T-helper 9 cell (primary cell): ENCODE measurements around the gene PEX14.
"Not testable (repeated sequence)": the region's sequence is repeated elsewhere in the genome, so short reads cannot be mapped to it uniquely, and the experiment has no call there.

Source experiments
- DNase-seq: peaks from one replicate; pipeline ENCODE4 v3.0.0-alpha.2; 2020

Gene PEX14

GRCh38 chr1:10497109-10497508 lies 22.4 kb downstream of the PEX14 start:
- no peak for DNase-seq

GRCh38 chr1:10498231-10498630 lies 23.5 kb downstream of the PEX14 start:
- DNase-seq: no peak

GRCh38 chr1:10502206-10502605 lies 27.5 kb downstream of the PEX14 start:
- DNase-seq: no peak

GRCh38 chr1:10504249-10504648 lies 29.5 kb downstream of the PEX14 start:
- no peak for DNase-seq

- not testable (repeated sequence) for DNase-seq
These were observed 31.4 kb downstream of the PEX14 start for GRCh38 chr1:10506046-10506676.

GRCh38 chr1:10506677-10507047 lies 31.9 kb downstream of the PEX14 start:
- DNase-seq: no peak

GRCh38 chr1:10507111-10507879 lies 32.5 kb downstream of the PEX14 start:
- peak; percentile 36 for DNase-seq

GRCh38 chr1:10508511-10508951 lies 33.8 kb downstream of the PEX14 start:
- DNase-seq: no peak

- no peak for DNase-seq
These were observed 35.2 kb downstream of the PEX14 start for GRCh38 chr1:10509809-10510509.

- DNase-seq: peak; percentile 58
These were observed 36.1 kb downstream of the PEX14 start for GRCh38 chr1:10510520-10511493.

GRCh38 chr1:10511494-10511885 lies 36.7 kb downstream of the PEX14 start:
- DNase-seq: no peak

- DNase-seq: no peak
These were observed 38.4 kb downstream of the PEX14 start for GRCh38 chr1:10513199-10513598.

GRCh38 chr1:10514490-10515235 lies 39.9 kb downstream of the PEX14 start:
- DNase-seq: no peak

- DNase-seq: no peak
These were observed 40.7 kb downstream of the PEX14 start for GRCh38 chr1:10515301-10515975.

GRCh38 chr1:10515976-10516750 lies 41.4 kb downstream of the PEX14 start:
- no peak for DNase-seq

- DNase-seq: no peak
These were observed 42.4 kb downstream of the PEX14 start for GRCh38 chr1:10516925-10517676.

GRCh38 chr1:10517677-10517982 lies 42.9 kb downstream of the PEX14 start:
- no peak for DNase-seq

- no peak for DNase-seq
These were observed 44.3 kb downstream of the PEX14 start for GRCh38 chr1:10519016-10519417.

- no peak for DNase-seq
These were observed 45.7 kb downstream of the PEX14 start for GRCh38 chr1:10520497-10520896.

GRCh38 chr1:10520952-10521351 lies 46.2 kb downstream of the PEX14 start:
- no peak for DNase-seq
